ENCODE results near the gene DOCK10. TPM values are rescaled to one million over a fixed set of nuclear protein-coding genes. Genes with fewer than 3 reads are reported as not detected.

Gene DOCK10
- total and polyA plus RNA-seq, 2 donors (not counting 1 experiment from before 2014, with no cell fraction given), result 20.8 to 26.3 TPM

DNA sequence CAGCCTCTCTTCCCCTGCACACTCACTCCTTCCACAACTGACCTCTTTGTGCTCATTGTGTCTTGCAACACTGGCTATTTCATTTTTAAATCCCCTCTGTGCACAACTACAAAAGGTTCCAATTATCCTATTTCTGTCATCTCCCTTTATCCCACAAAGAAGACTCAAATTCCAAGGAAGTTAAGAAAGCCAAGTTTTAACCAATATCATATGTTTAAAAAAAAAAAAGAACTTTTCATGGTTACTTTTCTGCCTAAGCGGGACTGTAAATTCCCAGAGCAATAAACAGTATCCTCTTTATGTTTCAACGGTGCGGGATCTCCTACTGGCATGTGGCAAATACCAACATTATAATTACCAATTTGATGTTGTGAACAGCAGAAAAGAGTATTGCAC, 83.8 kb downstream of the DOCK10 start:
- Histone ChIP-seq H3K9ac (ENCODE audit: insufficient read depth, low read length) (no peak overlapping the region), H3K4me1 (ENCODE audit: control insufficient read depth, extremely low read depth, insufficient read depth, low read length) (peaks cover 4% of the 10 kb centered on the region), H3K79me2 (ENCODE audit: control insufficient read depth, insufficient read depth, low read length) (peaks cover 3% of the 10 kb centered on the region), H3K27me3 (ENCODE audit: control insufficient read depth, insufficient read depth, low read length) (no peaks in the 10 kb centered on the region), H3K4me3 (replicated peaks in 1 of 4; ENCODE audit: control extremely low read depth in 1 of 4, insufficient read depth in 1 of 4, low read depth in 3 of 4, low read length in 4 of 4) (no peak overlapping the region), H3K36me3 (ENCODE audit: control insufficient read depth, insufficient read depth, low read length) (no peaks in the 10 kb centered on the region), H4K20me1 (ENCODE audit: control insufficient read depth, extremely low read depth, insufficient read depth, low read length) (no peaks in the 10 kb centered on the region), H3K9me3 (ENCODE audit: control insufficient read depth, insufficient read depth, low read depth, low read length) (no peaks in the 10 kb centered on the region), H2AFZ (ENCODE audit: low read length) (no peak overlapping the region), H3K27ac (ENCODE audit: insufficient read depth, low read length) (no peak overlapping the region), H3K4me2 (ENCODE audit: extremely low read depth, insufficient read depth, low read length) (no peak overlapping the region)
- DNase-seq (ENCODE audit: low read depth in 2 of 2), result peak in 1 of 2 donors; percentile 25
- TF ChIP-seq, protein P1, sequence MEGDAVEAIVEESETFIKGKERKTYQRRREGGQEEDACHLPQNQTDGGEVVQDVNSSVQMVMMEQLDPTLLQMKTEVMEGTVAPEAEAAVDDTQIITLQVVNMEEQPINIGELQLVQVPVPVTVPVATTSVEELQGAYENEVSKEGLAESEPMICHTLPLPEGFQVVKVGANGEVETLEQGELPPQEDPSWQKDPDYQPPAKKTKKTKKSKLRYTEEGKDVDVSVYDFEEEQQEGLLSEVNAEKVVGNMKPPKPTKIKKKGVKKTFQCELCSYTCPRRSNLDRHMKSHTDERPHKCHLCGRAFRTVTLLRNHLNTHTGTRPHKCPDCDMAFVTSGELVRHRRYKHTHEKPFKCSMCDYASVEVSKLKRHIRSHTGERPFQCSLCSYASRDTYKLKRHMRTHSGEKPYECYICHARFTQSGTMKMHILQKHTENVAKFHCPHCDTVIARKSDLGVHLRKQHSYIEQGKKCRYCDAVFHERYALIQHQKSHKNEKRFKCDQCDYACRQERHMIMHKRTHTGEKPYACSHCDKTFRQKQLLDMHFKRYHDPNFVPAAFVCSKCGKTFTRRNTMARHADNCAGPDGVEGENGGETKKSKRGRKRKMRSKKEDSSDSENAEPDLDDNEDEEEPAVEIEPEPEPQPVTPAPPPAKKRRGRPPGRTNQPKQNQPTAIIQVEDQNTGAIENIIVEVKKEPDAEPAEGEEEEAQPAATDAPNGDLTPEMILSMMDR (conservative IDR thresholded peaks at IDR 0.05 in 1 of 2, IDR thresholded peaks at IDR 0.05 in 1 of 2; ENCODE audit: low read depth in 1 of 2, low read length in 2 of 2), result no peak
- TF ChIP-seq EZH2 (IDR thresholded peaks at IDR 0.05; ENCODE audit: low read length, missing control alignments), result no peak

DNA sequence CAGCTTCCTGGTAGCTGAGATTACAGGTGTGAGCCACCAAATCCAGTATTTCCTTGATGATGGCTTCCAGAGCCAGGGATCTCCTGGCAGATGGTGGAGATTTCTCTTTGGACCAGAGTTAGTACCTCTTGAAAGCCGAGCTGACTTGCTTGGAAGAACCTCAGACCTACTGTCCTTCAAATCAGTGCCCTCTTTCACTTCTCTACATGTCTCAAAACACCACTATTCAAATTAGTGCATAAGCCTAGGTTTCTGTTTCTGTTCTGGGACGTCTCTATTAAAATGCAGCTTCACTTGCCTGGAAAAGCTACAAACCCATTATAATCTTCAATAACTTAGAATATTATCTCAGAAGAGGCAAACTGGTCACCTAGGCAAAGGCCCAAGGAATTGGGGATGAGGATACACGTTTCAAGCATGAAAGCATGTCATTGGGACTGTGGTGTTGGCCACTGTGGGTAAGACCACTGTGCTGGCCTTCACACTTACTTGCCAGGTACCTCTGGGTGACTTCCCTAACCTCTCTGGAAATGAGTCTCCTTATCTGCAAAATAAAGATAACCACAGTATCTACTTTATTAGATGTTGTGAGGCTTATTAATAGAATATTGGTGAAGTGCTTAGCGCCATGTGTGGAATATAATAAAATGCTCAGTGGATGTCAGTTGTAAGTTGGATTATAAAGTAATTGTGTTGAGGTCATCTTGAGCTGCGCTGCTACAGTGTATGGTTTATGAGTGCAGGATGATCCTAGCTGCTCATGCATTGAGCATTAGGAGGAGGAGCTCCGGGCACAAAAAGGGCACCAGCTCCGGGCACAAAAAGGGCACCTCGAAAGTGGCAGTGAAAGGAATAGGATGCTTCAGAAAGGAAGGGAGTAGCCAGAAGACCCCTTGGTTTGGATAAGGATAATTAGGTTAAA, 84.5 kb downstream of the DOCK10 start:
- no peaks in the 10 kb centered on the region for H3K36me3 ChIP-seq (ENCODE audit: control insufficient read depth, insufficient read depth, low read length)
- TF ChIP-seq, protein P1 (conservative IDR thresholded peaks at IDR 0.05 in 1 of 2, IDR thresholded peaks at IDR 0.05 in 1 of 2; ENCODE audit: low read depth in 1 of 2, low read length in 2 of 2), result no peak
- no peak for TF ChIP-seq EZH2 (IDR thresholded peaks at IDR 0.05; ENCODE audit: low read length, missing control alignments)
- H3K4me3 ChIP-seq (replicated peaks in 1 of 4; ENCODE audit: control extremely low read depth in 1 of 4, insufficient read depth in 1 of 4, low read depth in 3 of 4, low read length in 4 of 4), result no peak overlapping the region
- no peak overlapping the region for H3K9ac ChIP-seq (ENCODE audit: insufficient read depth, low read length)
- peaks cover 4% of the 10 kb centered on the region for H3K4me1 ChIP-seq (ENCODE audit: control insufficient read depth, extremely low read depth, insufficient read depth, low read length)
- no peaks in the 10 kb centered on the region for H3K9me3 ChIP-seq (ENCODE audit: control insufficient read depth, insufficient read depth, low read depth, low read length)
- DNase-seq (ENCODE audit: low read depth in 2 of 2), result no peak
- H3K27me3 ChIP-seq (ENCODE audit: control insufficient read depth, insufficient read depth, low read length), result no peaks in the 10 kb centered on the region
- peaks cover 3% of the 10 kb centered on the region for H3K79me2 ChIP-seq (ENCODE audit: control insufficient read depth, insufficient read depth, low read length)
- H2AFZ ChIP-seq (ENCODE audit: low read length), result no peak overlapping the region
- no peak overlapping the region for H3K4me2 ChIP-seq (ENCODE audit: extremely low read depth, insufficient read depth, low read length)
- no peak overlapping the region for H3K27ac ChIP-seq (ENCODE audit: insufficient read depth, low read length)
- no peaks in the 10 kb centered on the region for H4K20me1 ChIP-seq (ENCODE audit: control insufficient read depth, extremely low read depth, insufficient read depth, low read length)

- peaks cover 3% of the 10 kb centered on the region for H3K79me2 ChIP-seq (ENCODE audit: control insufficient read depth, insufficient read depth, low read length)
- DNase-seq (ENCODE audit: low read depth in 2 of 2), result peak in 1 of 2 donors; percentile 49
Observed at GRCh38 chr2:224956706-224957105, 85.6 kb downstream of the DOCK10 start.

More at GRCh38 chr2:224956706-224957105, 85.6 kb downstream of the DOCK10 start:
- H3K9ac ChIP-seq (ENCODE audit: insufficient read depth, low read length), result no peak overlapping the region
- H3K4me2 ChIP-seq (ENCODE audit: extremely low read depth, insufficient read depth, low read length), result no peak overlapping the region
- peaks cover 4% of the 10 kb centered on the region for H3K4me1 ChIP-seq (ENCODE audit: control insufficient read depth, extremely low read depth, insufficient read depth, low read length)
- H3K9me3 ChIP-seq (ENCODE audit: control insufficient read depth, insufficient read depth, low read depth, low read length), result no peaks in the 10 kb centered on the region
- no peak overlapping the region for H3K27ac ChIP-seq (ENCODE audit: insufficient read depth, low read length)
- H3K36me3 ChIP-seq (ENCODE audit: control insufficient read depth, insufficient read depth, low read length), result no peaks in the 10 kb centered on the region
- H3K27me3 ChIP-seq (ENCODE audit: control insufficient read depth, insufficient read depth, low read length), result no peaks in the 10 kb centered on the region
- H3K4me3 ChIP-seq (replicated peaks in 1 of 4; ENCODE audit: control extremely low read depth in 1 of 4, insufficient read depth in 1 of 4, low read depth in 3 of 4, low read length in 4 of 4), result no peak overlapping the region
- TF ChIP-seq, protein P1 (conservative IDR thresholded peaks at IDR 0.05 in 1 of 2, IDR thresholded peaks at IDR 0.05 in 1 of 2; ENCODE audit: low read depth in 1 of 2, low read length in 2 of 2), result no peak
- no peak for TF ChIP-seq EZH2 (IDR thresholded peaks at IDR 0.05; ENCODE audit: low read length, missing control alignments)
- H4K20me1 ChIP-seq (ENCODE audit: control insufficient read depth, extremely low read depth, insufficient read depth, low read length), result no peaks in the 10 kb centered on the region
- no peak overlapping the region for H2AFZ ChIP-seq (ENCODE audit: low read length)
